DND-41 (cell line): Measurements from ENCODE around the gene MCAT.

ENCODE experiments used
- CTCF ChIP-seq: IDR thresholded peaks from 2 replicates; pipeline ENCODE4 v1.5.1; 2012; ENCODE audit warnings: borderline replicate concordance, low read length, moderate library complexity, mild to moderate bottlenecking; ENCODE audit not compliant: poor library complexity, severe bottlenecking; ENCODE audit errors: extremely low read depth
- EZH2 ChIP-seq: IDR thresholded peaks from 3 replicates; pipeline ENCODE4 v1.6.1; 2012; ENCODE audit warnings: borderline replicate concordance, low read depth, mild to moderate bottlenecking, moderate library complexity, low read length, inconsistent platforms; ENCODE audit not compliant: severe bottlenecking

- no peak for TF ChIP-seq CTCF
- TF ChIP-seq EZH2: no peak
Observed at GRCh38 chr22:43127166-43127908, 15.9 kb downstream of the MCAT start.
